ENCODE data around the gene NR2F6.

The NR2F6 gene

DNA sequence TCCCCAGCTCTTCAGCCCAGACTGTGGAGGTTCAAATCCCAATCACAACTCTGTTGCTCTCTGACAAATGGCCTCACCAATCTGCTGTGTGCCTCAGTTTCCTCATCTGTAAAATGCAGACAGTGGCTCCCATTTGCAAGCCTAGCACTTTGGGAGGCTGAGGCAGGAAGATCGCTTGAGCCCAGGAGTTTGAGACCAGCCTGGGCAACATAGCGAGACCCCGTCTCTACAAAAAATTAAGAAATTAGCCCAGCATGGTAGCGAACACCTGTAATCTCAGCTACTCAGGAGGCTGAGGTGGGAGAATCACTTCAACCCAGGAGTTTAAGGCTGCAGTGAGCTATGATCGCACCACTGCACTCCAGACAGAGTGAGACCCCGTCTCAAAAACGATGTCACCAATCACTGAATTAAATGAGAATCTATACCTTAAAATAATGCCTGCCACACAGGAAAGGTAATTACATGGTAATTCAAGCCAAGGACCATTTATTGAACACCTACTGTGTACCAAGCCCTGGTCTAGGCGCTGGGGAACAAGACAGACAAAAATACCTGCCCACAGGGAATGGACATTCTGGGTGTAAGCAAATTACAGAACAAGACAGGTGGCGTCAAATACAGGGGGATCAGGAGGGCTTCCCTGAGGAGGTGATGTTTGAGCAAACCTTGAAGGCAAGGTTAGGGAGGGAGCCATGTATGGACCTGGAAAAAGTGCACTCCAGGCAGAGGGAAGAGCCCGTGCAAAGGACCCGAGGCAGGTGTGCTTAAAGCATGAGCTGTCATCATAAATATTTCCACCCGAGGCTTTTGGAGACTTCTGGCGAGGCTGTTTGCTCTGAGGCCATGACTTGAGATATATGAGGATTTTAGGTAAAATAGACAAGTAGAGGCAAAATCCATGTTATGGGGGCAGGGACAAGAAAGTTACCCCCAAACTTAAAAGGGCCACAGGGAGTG, 7.7 kb downstream of the NR2F6 start:
- no peak for DNase-seq (ENCODE audit: low read depth)
- TF ChIP-seq MYC (IDR thresholded peaks at IDR 0.05; ENCODE audit: low read depth, low read length) (no peak), POLR2A (IDR thresholded peaks at IDR 0.05; ENCODE audit: extremely low read depth, insufficient read length) (no peak)
- TF ChIP-seq, protein P1, sequence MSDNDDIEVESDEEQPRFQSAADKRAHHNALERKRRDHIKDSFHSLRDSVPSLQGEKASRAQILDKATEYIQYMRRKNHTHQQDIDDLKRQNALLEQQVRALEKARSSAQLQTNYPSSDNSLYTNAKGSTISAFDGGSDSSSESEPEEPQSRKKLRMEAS (IDR thresholded peaks at IDR 0.05; ENCODE audit: low read depth, low read length) = no peak
- TF ChIP-seq, protein P2, sequence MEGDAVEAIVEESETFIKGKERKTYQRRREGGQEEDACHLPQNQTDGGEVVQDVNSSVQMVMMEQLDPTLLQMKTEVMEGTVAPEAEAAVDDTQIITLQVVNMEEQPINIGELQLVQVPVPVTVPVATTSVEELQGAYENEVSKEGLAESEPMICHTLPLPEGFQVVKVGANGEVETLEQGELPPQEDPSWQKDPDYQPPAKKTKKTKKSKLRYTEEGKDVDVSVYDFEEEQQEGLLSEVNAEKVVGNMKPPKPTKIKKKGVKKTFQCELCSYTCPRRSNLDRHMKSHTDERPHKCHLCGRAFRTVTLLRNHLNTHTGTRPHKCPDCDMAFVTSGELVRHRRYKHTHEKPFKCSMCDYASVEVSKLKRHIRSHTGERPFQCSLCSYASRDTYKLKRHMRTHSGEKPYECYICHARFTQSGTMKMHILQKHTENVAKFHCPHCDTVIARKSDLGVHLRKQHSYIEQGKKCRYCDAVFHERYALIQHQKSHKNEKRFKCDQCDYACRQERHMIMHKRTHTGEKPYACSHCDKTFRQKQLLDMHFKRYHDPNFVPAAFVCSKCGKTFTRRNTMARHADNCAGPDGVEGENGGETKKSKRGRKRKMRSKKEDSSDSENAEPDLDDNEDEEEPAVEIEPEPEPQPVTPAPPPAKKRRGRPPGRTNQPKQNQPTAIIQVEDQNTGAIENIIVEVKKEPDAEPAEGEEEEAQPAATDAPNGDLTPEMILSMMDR (IDR thresholded peaks at IDR 0.05; ENCODE audit: low read depth, low read length) = no peak
- no peak overlapping the region for H3K4me3 ChIP-seq (ENCODE audit: low read depth, low read length)

DNA sequence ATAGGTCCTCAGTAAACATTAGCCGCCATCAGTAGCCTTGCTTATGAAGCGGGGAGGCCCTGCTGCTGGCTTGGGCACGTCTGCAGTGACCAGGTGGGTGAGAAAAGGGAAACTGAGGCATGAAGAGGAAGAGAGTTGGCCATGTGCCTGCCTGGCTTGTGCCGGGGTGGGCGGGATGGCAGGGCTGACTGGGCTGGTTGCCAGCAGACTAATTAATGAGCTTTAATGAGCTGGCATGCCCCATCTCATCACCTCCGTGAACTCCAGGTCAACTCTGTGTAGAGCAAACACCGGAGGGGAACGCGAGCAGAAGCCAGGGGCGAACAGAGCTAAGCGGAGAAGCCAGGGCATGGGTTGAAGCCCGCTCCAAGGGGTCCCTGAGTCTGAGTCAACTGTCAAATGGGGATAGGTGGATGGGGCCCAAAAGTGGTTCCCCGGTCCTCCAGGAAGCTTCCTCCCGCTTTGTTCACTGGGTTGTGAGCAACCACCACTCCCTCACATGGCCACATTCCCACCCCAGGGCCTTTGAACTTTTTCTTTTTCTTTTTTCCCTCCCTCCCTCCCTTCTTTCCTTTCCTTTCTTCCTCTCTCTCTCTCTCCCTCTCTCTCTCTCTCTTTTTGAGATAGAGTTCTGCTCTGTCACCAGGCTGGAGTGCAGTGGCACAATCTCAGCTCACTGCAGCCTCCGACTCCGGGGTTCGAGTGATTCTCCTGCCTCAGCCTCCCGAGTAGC, 8.7 kb downstream of the NR2F6 start:
- DNase-seq (ENCODE audit: low read depth) = no peak
- TF ChIP-seq POLR2A (IDR thresholded peaks at IDR 0.05; ENCODE audit: extremely low read depth, insufficient read length) = no peak

DNA sequence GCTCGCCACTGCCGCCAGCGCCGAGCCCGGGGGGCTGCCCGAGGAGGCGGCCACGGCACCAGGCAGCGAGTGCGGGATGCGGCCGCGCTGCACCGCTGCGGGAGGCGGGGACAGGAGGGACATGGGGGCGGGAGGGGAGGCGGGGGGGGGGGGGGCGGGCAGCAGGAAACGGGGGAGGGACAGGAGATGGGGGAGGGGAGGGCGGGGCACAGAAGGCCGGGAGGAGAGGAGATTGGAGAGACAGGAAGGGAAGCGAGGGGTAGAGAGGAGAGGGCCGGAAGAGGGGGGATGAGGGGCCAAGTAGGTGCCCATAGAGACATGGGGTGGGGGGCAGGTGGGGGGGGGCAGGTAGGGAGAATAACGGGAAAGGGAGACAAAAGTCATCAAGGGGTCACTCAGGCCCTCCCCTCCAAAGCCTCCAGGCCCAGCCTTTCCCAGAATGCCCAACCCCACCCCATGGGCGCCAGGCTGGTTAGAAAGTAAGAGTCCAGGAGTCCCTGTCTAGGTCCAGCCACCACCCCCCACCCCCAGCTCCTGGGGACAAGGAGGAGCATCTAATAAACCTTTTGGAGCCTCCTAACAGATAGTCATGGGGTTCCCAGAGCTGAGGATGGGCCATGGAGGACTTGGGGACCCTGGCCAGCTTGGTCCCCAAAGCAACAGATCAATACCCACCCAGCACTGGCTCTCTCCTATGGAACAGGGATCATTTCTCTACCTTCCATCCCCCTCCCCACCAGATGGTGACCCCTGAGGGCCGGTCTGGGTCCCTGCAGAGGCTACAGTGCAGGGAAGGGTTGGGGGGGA, 9.5 kb downstream of the NR2F6 start:
- DNase-seq (ENCODE audit: low read depth) = peak; percentile 79
- H3K4me3 ChIP-seq (ENCODE audit: low read depth, low read length) = peak overlapping the region; percentile 70
- TF ChIP-seq POLR2A (IDR thresholded peaks at IDR 0.05; ENCODE audit: extremely low read depth, insufficient read length) (peak; percentile 31), MYC (IDR thresholded peaks at IDR 0.05; ENCODE audit: low read depth, low read length) (no peak)
- TF ChIP-seq, protein P2 (IDR thresholded peaks at IDR 0.05; ENCODE audit: low read depth, low read length) = no peak
- TF ChIP-seq, protein P1 (IDR thresholded peaks at IDR 0.05; ENCODE audit: low read depth, low read length) = no peak

More for the DNA sequence above, 8.7 kb downstream of the NR2F6 start:
- H3K4me3 ChIP-seq (ENCODE audit: low read depth, low read length) = no peak overlapping the region

DNA sequence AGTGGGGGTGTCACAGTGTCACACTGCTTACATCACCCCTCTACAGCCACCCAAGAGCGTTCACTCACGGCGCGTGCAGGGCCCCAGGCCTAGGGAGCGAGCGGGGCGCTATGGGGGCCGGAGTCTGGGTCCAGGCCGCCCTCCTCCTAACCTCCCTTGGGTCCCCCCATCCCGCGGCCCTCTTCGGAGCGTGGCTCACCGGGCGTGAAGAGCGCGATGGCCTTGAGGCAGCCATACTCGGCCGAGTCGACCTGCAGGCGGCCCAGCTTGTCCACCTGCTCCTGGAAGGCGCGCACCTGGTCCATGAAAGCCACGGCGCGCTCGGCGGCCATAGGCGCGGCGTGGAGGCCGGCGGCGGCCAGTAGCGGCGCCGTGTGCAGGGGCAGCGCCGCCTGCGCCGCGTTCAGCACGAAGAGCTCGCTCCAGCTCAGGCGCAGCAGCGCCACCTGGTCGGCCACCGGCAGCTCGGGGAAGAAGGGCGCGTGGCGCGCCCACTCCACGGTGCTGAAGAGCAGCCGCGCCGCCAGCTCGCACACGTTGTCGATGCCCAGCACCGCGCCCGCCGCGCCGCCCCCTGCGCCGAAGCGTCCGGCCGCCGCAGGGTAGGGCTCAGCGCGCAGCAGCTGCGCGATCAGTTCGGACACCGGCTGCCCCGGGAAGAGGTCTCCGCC, 10.3 kb downstream of the NR2F6 start:
- DNase-seq (ENCODE audit: low read depth) = peak; percentile 84
- H3K4me3 ChIP-seq (ENCODE audit: low read depth, low read length) = peak overlapping the region; percentile 70
- TF ChIP-seq, protein P1 (IDR thresholded peaks at IDR 0.05; ENCODE audit: low read depth, low read length) = peak; percentile 78
- TF ChIP-seq, protein P2 (IDR thresholded peaks at IDR 0.05; ENCODE audit: low read depth, low read length) = peak; percentile 31
- TF ChIP-seq MYC (IDR thresholded peaks at IDR 0.05; ENCODE audit: low read depth, low read length) (peak; percentile 83), POLR2A (IDR thresholded peaks at IDR 0.05; ENCODE audit: extremely low read depth, insufficient read length) (peak; percentile 1)

DNA sequence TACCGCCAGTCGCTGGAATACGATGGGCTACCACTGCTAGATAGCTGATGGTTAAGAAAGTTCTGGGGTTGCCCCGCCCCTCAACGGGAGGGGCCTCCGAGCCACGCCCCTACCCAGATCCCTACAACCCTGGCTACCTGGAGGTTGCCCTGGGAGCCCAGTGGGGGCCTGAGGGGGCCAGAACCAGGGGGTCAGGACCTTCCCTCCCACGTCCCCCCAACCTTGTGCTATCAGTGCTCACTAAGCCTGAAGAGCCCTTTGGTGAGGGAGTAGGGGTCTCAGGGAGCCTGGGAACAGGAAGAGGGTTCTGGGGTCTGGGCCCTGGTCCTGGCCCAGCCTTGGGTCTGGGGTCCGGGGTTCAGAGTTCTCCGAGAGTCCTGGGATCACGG, 10.8 kb downstream of the NR2F6 start:
- DNase-seq (ENCODE audit: low read depth) = peak; percentile 74

More for the DNA sequence above, 10.8 kb downstream of the NR2F6 start:
- TF ChIP-seq, protein P1 (IDR thresholded peaks at IDR 0.05; ENCODE audit: low read depth, low read length) = no peak
- TF ChIP-seq, protein P2 (IDR thresholded peaks at IDR 0.05; ENCODE audit: low read depth, low read length) = no peak
- TF ChIP-seq POLR2A (IDR thresholded peaks at IDR 0.05; ENCODE audit: extremely low read depth, insufficient read length) (peak; percentile 29), MYC (IDR thresholded peaks at IDR 0.05; ENCODE audit: low read depth, low read length) (no peak)
- H3K4me3 ChIP-seq (ENCODE audit: low read depth, low read length) = peak overlapping the region; percentile 70

Data from NB4 (cell line).